Erythroblast (primary cell): Measurements from ENCODE around the gene STARD10.

ENCODE experiments used
- GATA1 ChIP-seq: IDR thresholded peaks from 2 replicates; pipeline ENCODE4 v1.6.1; 2011; ENCODE audit warnings: low read depth, mild to moderate bottlenecking, control low read depth, low read length, moderate library complexity
- POLR2A ChIP-seq: IDR thresholded peaks from 2 replicates; pipeline ENCODE4 v1.6.1; 2011; ENCODE audit warnings: mild to moderate bottlenecking, low read length

GRCh38 chr11:72788241-72788640, 5.6 kb downstream of the STARD10 start:
- no peak for TF ChIP-seq POLR2A
- no peak for TF ChIP-seq GATA1
